ENCODE measurements around the gene SPEM1. TPM values are rescaled to one million over a fixed set of nuclear protein-coding genes. Genes with fewer than 3 reads are reported as not detected.

The SPEM1 gene
- total RNA-seq, 1 donor from 2014 or later = not detected

DNA sequence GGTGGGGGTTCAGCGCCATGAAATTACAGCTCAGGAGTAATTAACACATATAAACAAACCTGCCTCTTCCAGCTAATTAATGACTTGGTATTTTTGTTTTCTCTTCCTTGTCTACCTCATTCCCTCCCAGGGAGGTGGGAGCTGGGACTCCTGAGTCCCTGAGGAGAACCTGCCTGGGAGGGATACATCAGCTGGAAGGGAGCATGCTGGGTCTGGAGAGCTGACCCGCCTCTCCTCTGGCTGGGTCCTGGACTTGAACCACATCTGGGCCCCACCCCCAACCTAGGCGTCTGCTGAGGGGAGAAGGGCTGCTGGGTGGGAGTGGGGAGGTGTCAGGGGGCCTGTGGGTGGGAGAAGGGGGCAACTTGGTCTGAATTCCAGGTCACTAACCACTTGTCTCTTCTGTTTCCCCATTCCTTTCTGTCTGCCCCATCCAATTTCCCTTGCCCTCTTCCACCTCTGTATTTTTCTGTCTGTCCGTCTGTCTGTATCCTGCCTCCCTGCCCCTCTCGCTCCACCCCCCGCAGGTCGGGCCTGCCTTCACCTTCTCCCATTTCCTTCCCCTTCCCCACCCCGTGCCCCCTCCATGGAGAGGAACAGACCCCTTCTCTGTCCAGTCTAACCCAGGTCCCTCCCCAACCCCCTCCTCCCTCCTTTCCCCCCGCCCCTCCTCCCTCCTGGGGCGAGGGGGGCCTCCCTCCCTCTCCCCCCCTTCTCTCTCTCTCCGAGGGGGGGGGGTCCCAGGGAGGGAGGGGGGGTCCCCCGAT, 12.5 kb upstream of the SPEM1 start, which contains the start of gene NLGN2:
Gene NLGN2, plus strand, starts transcription at position 361 of the 767 bp plus-strand sequence. CDS start 411 bp downstream, outside the sequence.
- H3K27ac ChIP-seq (ENCODE audit: low read depth, low read length) = no peak within 1 kb of the TSS
- peaks cover 4 to 9% (median 6%) of the 10 kb centered on the region in 3 donors for H3K36me3 ChIP-seq (ENCODE audit: control insufficient read depth in 3 of 3, insufficient read depth in 3 of 3, low read length in 3 of 3)
- no peaks in the 10 kb centered on the region for H3K27me3 ChIP-seq (ENCODE audit: control insufficient read depth in 3 of 3, insufficient read depth in 3 of 3, low read length in 3 of 3)
- H3K4me3 ChIP-seq (ENCODE audit: low read length in 3 of 3) = no peak within 1 kb of the TSS
- H3K4me1 ChIP-seq (ENCODE audit: control insufficient read depth in 3 of 3, insufficient read depth in 3 of 3, low read length in 3 of 3) = peaks cover 11 to 20% (median 12%) of the 10 kb centered on the region in 3 donors
- H3K9ac ChIP-seq (ENCODE audit: low read depth in 1 of 3, low read length in 3 of 3) = no peak within 1 kb of the TSS
- H3K9me3 ChIP-seq (ENCODE audit: control insufficient read depth in 3 of 3, low read length in 3 of 3) = no peaks in the 10 kb centered on the region

DNA sequence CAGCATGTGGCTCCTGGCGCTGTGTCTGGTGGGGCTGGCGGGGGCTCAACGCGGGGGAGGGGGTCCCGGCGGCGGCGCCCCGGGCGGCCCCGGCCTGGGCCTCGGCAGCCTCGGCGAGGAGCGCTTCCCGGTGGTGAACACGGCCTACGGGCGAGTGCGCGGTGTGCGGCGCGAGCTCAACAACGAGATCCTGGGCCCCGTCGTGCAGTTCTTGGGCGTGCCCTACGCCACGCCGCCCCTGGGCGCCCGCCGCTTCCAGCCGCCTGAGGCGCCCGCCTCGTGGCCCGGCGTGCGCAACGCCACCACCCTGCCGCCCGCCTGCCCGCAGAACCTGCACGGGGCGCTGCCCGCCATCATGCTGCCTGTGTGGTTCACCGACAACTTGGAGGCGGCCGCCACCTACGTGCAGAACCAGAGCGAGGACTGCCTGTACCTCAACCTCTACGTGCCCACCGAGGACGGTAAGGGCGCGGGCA, 11.8 kb upstream of the SPEM1 start:
- no peaks in the 10 kb centered on the region for H3K27me3 ChIP-seq (ENCODE audit: control insufficient read depth in 3 of 3, insufficient read depth in 3 of 3, low read length in 3 of 3)
- H3K27ac ChIP-seq (ENCODE audit: low read depth, low read length) = no peak overlapping the region
- H3K4me3 ChIP-seq (ENCODE audit: low read length in 3 of 3) = no peak overlapping the region
- H3K9ac ChIP-seq (ENCODE audit: low read depth in 1 of 3, low read length in 3 of 3) = no peak overlapping the region
- H3K36me3 ChIP-seq (ENCODE audit: control insufficient read depth in 3 of 3, insufficient read depth in 3 of 3, low read length in 3 of 3) = peaks cover 4 to 9% (median 6%) of the 10 kb centered on the region in 3 donors
- H3K9me3 ChIP-seq (ENCODE audit: control insufficient read depth in 3 of 3, low read length in 3 of 3) = no peaks in the 10 kb centered on the region
- H3K4me1 ChIP-seq (ENCODE audit: control insufficient read depth in 3 of 3, insufficient read depth in 3 of 3, low read length in 3 of 3) = peaks cover 5 to 14% (median 5%) of the 10 kb centered on the region in 3 donors

DNA sequence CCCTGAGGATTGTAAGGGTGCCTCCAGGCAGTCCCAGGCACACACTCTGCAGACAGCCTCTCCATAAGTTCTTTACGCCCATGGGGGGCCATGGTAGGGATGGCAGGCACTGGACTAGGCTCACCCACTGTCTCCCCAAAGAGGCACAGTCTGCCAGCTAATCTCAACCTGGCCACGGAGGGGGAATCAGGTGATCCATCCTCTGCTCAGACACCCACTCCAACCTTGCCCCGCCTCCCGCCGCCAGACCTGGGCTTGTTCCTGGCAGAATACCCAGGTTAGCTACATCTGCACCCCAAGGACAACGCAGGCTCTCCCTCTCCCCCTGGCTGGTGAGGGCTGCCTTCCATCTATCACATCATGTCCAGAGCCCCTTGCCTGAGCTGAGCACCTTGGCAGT, 11.3 kb upstream of the SPEM1 start:
- Histone ChIP-seq H3K9me3 (ENCODE audit: control insufficient read depth in 3 of 3, low read length in 3 of 3) (no peaks in the 10 kb centered on the region), H3K4me3 (ENCODE audit: low read length in 3 of 3) (no peak overlapping the region), H3K36me3 (ENCODE audit: control insufficient read depth in 3 of 3, insufficient read depth in 3 of 3, low read length in 3 of 3) (peaks cover 4 to 9% (median 6%) of the 10 kb centered on the region in 3 donors), H3K9ac (ENCODE audit: low read depth in 1 of 3, low read length in 3 of 3) (no peak overlapping the region), H3K27ac (ENCODE audit: low read depth, low read length) (no peak overlapping the region), H3K27me3 (ENCODE audit: control insufficient read depth in 3 of 3, insufficient read depth in 3 of 3, low read length in 3 of 3) (no peaks in the 10 kb centered on the region), H3K4me1 (ENCODE audit: control insufficient read depth in 3 of 3, insufficient read depth in 3 of 3, low read length in 3 of 3) (peaks cover 5 to 13% (median 5%) of the 10 kb centered on the region in 3 donors)

DNA sequence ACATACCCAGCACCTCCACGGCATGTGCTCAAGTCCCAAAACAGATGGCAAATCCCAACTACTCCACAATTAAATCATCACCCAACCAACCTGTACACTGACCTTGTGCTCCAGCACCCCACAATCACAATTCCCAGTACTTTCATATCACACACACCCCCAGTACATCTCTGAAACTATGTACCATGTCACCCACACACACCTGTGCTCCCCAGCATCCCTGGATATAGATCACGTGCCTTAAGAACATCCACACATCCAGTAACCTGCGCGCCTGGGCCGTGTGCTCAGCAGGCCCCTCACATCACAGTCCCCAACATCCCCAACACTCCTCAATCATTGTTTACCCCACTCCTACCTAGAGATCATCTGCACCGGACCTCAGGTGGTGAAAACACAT, 10.4 kb upstream of the SPEM1 start:
- peaks cover 4 to 9% (median 6%) of the 10 kb centered on the region in 3 donors for H3K36me3 ChIP-seq (ENCODE audit: control insufficient read depth in 3 of 3, insufficient read depth in 3 of 3, low read length in 3 of 3)
- H3K27ac ChIP-seq (ENCODE audit: low read depth, low read length) = no peak overlapping the region
- H3K9me3 ChIP-seq (ENCODE audit: control insufficient read depth in 3 of 3, low read length in 3 of 3) = no peaks in the 10 kb centered on the region
- peaks cover 5 to 13% (median 5%) of the 10 kb centered on the region in 3 donors for H3K4me1 ChIP-seq (ENCODE audit: control insufficient read depth in 3 of 3, insufficient read depth in 3 of 3, low read length in 3 of 3)
- H3K4me3 ChIP-seq (ENCODE audit: low read length in 3 of 3) = no peak overlapping the region
- no peak overlapping the region for H3K9ac ChIP-seq (ENCODE audit: low read depth in 1 of 3, low read length in 3 of 3)
- H3K27me3 ChIP-seq (ENCODE audit: control insufficient read depth in 3 of 3, insufficient read depth in 3 of 3, low read length in 3 of 3) = no peaks in the 10 kb centered on the region

DNA sequence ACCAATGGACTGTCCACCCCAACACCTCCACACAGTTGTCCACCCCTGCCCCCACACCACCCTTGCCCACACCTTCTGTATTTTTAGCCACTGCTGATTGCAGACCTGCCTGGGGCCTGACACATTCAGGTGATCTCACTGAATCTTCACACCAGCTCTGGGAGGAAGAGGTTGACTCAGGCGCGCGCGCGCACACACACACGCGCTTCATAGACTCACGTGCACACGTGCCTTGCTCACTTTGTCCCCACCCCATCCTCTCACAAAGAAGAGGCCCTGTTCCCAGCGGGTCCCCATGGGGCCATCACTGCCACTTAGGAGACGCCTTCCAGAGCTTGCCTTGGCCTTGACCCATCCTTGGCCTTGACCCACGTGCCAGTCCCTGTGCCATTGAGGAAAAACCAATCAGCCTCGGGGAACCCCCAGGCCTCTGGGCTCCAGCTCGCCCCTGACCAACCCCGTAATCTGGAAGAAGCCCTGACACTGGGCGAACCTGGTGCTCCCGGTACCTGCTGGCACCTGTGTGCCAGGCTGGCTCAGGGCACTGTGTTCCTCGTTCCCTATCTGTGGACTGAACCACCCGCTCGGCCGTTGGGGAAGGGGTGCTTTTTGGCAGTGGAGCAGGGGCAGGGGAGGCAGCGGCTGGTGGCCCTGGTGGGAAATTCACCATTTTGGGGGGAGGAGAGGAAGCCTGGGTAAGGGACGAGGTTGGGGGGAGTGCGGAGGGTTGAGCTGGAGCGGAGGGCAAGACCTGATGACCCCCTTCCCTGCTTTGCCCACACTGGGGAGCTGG, 9.3 kb upstream of the SPEM1 start:
- Histone ChIP-seq H3K9ac (ENCODE audit: low read depth in 1 of 3, low read length in 3 of 3) (no peak overlapping the region), H3K9me3 (ENCODE audit: control insufficient read depth in 3 of 3, low read length in 3 of 3) (no peaks in the 10 kb centered on the region), H3K4me3 (ENCODE audit: low read length in 3 of 3) (no peak overlapping the region), H3K27ac (ENCODE audit: low read depth, low read length) (no peak overlapping the region), H3K36me3 (ENCODE audit: control insufficient read depth in 3 of 3, insufficient read depth in 3 of 3, low read length in 3 of 3) (peaks cover 10 to 14% (median 12%) of the 10 kb centered on the region in 3 donors), H3K27me3 (ENCODE audit: control insufficient read depth in 3 of 3, insufficient read depth in 3 of 3, low read length in 3 of 3) (no peaks in the 10 kb centered on the region), H3K4me1 (ENCODE audit: control insufficient read depth in 3 of 3, insufficient read depth in 3 of 3, low read length in 3 of 3) (peaks cover 0 to 5% (median under 1%) of the 10 kb centered on the region in 3 donors)

DNA sequence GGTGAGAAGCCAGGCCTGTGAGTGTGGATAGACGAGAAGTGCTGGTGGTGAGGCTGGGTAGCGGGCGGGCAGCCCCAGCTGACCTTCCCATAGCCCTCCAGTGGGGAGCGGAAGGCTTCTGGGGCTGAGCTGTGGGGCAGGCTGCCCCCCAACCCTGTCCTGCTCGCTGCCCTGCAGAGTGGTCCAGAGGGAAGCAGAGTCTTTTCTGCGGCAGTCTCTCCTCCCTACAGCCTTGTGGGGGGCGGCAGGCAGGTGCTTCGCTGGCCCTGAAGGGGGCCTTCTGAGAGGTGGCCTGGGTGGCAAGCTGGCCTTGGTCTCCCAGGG, 8.7 kb upstream of the SPEM1 start:
- Histone ChIP-seq H3K9ac (ENCODE audit: low read depth in 1 of 3, low read length in 3 of 3) (no peak overlapping the region), H3K9me3 (ENCODE audit: control insufficient read depth in 3 of 3, low read length in 3 of 3) (no peaks in the 10 kb centered on the region), H3K36me3 (ENCODE audit: control insufficient read depth in 3 of 3, insufficient read depth in 3 of 3, low read length in 3 of 3) (peaks cover 10 to 14% (median 12%) of the 10 kb centered on the region in 3 donors), H3K4me3 (ENCODE audit: low read length in 3 of 3) (no peak overlapping the region), H3K27ac (ENCODE audit: low read depth, low read length) (no peak overlapping the region), H3K4me1 (ENCODE audit: control insufficient read depth in 3 of 3, insufficient read depth in 3 of 3, low read length in 3 of 3) (no peaks in the 10 kb centered on the region), H3K27me3 (ENCODE audit: control insufficient read depth in 3 of 3, insufficient read depth in 3 of 3, low read length in 3 of 3) (no peaks in the 10 kb centered on the region)

DNA sequence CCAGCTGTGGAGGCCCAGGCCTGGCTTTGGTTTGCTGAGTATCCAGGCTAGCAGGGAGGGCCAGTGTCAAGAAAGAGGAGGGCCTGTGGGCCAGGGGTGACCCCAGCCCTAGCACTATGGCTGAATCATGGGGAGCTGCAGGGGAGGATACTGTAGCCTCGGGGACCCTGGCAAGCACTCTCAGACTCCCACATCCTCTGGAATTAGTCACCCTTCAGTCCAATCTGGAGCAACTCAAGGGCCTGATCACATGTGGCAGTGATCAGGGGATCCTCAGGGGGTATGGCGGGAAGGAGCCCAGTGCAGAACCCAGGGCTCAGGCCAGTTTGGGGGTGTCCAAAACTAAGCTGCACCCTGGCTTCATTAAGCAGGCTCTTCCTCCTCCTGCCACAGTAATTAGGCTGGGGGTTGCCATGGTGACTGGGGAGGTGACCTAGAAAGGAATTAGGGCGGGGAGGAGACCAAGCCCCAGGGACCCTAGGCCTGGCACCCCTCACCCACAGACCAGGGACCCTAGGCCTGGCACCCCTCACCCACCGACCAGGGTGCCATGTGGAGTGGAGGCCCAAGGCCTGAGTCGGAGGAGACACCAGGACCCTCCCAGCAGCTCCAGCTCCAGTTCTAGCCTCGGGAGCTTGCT, 6.7 kb upstream of the SPEM1 start:
- Histone ChIP-seq H3K4me1 (ENCODE audit: control insufficient read depth in 3 of 3, insufficient read depth in 3 of 3, low read length in 3 of 3) (no peaks in the 10 kb centered on the region), H3K9me3 (ENCODE audit: control insufficient read depth in 3 of 3, low read length in 3 of 3) (no peaks in the 10 kb centered on the region), H3K36me3 (ENCODE audit: control insufficient read depth in 3 of 3, insufficient read depth in 3 of 3, low read length in 3 of 3) (peaks cover 10 to 14% (median 12%) of the 10 kb centered on the region in 3 donors), H3K4me3 (ENCODE audit: low read length in 3 of 3) (no peak overlapping the region), H3K27ac (ENCODE audit: low read depth, low read length) (no peak overlapping the region), H3K9ac (ENCODE audit: low read depth in 1 of 3, low read length in 3 of 3) (no peak overlapping the region), H3K27me3 (ENCODE audit: control insufficient read depth in 3 of 3, insufficient read depth in 3 of 3, low read length in 3 of 3) (no peaks in the 10 kb centered on the region)

DNA sequence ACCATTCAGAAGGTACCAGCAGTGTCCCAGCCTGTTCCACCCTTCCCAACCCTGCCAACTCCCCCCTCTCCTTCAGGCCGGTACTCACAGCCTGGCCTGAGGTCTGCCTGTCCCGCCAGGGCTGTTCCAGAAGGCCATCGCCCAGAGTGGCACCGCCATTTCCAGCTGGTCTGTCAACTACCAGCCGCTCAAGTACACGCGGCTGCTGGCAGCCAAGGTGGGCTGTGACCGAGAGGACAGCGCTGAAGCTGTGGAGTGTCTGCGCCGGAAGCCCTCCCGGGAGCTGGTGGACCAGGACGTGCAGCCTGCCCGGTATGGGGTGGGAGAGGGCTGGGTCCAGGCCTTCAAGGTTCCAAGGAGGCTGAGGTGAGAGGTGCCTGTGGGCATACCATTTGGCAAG, 5.3 kb upstream of the SPEM1 start:
- H3K36me3 ChIP-seq (ENCODE audit: control insufficient read depth in 3 of 3, insufficient read depth in 3 of 3, low read length in 3 of 3) = peaks cover 6 to 8% (median 7%) of the 10 kb centered on the region in 3 donors
- no peak overlapping the region for H3K27ac ChIP-seq (ENCODE audit: low read depth, low read length)
- no peaks in the 10 kb centered on the region for H3K9me3 ChIP-seq (ENCODE audit: control insufficient read depth in 3 of 3, low read length in 3 of 3)
- no peak overlapping the region for H3K4me3 ChIP-seq (ENCODE audit: low read length in 3 of 3)
- H3K9ac ChIP-seq (ENCODE audit: low read depth in 1 of 3, low read length in 3 of 3) = no peak overlapping the region
- peaks cover 0 to under 1% (median 0%) of the 10 kb centered on the region in 3 donors for H3K27me3 ChIP-seq (ENCODE audit: control insufficient read depth in 3 of 3, insufficient read depth in 3 of 3, low read length in 3 of 3)
- H3K4me1 ChIP-seq (ENCODE audit: control insufficient read depth in 3 of 3, insufficient read depth in 3 of 3, low read length in 3 of 3) = no peaks in the 10 kb centered on the region

DNA sequence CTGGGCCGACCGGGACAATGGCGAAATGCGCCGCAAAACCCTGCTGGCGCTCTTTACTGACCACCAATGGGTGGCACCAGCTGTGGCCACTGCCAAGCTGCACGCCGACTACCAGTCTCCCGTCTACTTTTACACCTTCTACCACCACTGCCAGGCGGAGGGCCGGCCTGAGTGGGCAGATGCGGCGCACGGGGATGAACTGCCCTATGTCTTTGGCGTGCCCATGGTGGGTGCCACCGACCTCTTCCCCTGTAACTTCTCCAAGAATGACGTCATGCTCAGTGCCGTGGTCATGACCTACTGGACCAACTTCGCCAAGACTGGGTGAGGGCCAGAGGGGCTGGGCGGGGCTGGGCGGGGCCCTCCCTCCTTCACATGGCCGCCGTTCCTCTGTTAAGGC, 4.3 kb upstream of the SPEM1 start:
- H3K9me3 ChIP-seq (ENCODE audit: control insufficient read depth in 3 of 3, low read length in 3 of 3) = no peaks in the 10 kb centered on the region
- no peaks in the 10 kb centered on the region for H3K4me1 ChIP-seq (ENCODE audit: control insufficient read depth in 3 of 3, insufficient read depth in 3 of 3, low read length in 3 of 3)
- H3K4me3 ChIP-seq (ENCODE audit: low read length in 3 of 3) = no peak overlapping the region
- no peak overlapping the region for H3K27ac ChIP-seq (ENCODE audit: low read depth, low read length)
- peaks cover 3 to 8% (median 6%) of the 10 kb centered on the region in 3 donors for H3K36me3 ChIP-seq (ENCODE audit: control insufficient read depth in 3 of 3, insufficient read depth in 3 of 3, low read length in 3 of 3)
- no peak overlapping the region for H3K9ac ChIP-seq (ENCODE audit: low read depth in 1 of 3, low read length in 3 of 3)
- peaks cover 0 to 4% (median 0%) of the 10 kb centered on the region in 3 donors for H3K27me3 ChIP-seq (ENCODE audit: control insufficient read depth in 3 of 3, insufficient read depth in 3 of 3, low read length in 3 of 3)

Data from skeletal muscle tissue (tissue), 4 donors.